Body of pancreas (tissue), 4 donors: Measurements from ENCODE around the gene SLC26A5.

Source experiments
- CTCF ChIP-seq, 7 experiments: fragments of 450-650 bp in 4 of 7; fragments of 200-600 bp in 3 of 7; sonication (generic) in 3 of 7; IDR thresholded peaks; one replicate each; pipeline ENCODE4 v1.5.1; 2016 to 2019; ENCODE audit warnings: antibody characterized with exemption in 7 of 7
- POLR2A ChIP-seq, 3 donors: fragments of 450-650 bp; IDR thresholded peaks; one replicate each; pipeline ENCODE4 v1.6.1; 2016; ENCODE audit warnings: antibody characterized with exemption in 3 of 3, mild to moderate bottlenecking in 2 of 3

- TF ChIP-seq CTCF (IDR thresholded peaks at IDR 0.05) (no peak), POLR2A (IDR thresholded peaks at IDR 0.05) (no peak)
Measured at GRCh38 chr7:103420857-103421384, 25.1 kb downstream of the SLC26A5 start.
